ENCODE results near the gene ULK3.

DNA sequence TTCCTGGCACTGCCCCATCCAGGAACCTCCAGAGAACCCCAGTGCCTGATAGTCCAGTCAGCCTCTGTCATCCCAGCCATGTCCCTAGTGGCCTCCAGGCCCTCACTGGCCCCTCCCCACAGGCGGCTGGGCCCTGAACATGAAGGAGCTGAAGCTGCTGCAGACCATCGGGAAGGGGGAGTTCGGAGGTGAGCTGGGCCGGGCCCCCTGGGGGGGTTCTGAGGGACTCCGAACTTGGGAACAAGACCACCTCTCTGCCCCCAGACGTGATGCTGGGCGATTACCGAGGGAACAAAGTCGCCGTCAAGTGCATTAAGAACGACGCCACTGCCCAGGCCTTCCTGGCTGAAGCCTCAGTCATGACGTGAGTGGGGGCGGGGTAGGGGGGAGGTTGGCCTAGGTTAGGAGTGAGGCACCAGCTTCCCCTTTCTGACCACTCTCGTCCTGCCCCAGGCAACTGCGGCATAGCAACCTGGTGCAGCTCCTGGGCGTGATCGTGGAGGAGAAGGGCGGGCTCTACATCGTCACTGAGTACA is 42.3 kb downstream of the ULK3 start:
- TF ChIP-seq, protein P1, sequence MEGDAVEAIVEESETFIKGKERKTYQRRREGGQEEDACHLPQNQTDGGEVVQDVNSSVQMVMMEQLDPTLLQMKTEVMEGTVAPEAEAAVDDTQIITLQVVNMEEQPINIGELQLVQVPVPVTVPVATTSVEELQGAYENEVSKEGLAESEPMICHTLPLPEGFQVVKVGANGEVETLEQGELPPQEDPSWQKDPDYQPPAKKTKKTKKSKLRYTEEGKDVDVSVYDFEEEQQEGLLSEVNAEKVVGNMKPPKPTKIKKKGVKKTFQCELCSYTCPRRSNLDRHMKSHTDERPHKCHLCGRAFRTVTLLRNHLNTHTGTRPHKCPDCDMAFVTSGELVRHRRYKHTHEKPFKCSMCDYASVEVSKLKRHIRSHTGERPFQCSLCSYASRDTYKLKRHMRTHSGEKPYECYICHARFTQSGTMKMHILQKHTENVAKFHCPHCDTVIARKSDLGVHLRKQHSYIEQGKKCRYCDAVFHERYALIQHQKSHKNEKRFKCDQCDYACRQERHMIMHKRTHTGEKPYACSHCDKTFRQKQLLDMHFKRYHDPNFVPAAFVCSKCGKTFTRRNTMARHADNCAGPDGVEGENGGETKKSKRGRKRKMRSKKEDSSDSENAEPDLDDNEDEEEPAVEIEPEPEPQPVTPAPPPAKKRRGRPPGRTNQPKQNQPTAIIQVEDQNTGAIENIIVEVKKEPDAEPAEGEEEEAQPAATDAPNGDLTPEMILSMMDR (IDR thresholded peaks at IDR 0.05): no peak
- no peak for TF ChIP-seq EZH2 (IDR thresholded peaks at IDR 0.05; ENCODE audit: borderline replicate concordance, insufficient read depth, low read depth, low read length, poor library complexity, severe bottlenecking)
